K562 (cell line): ENCODE data around the gene PDIA4. TPM values are rescaled to one million over a fixed set of nuclear protein-coding genes. Genes with fewer than 3 reads are reported as not detected.

Experiments used
- ATAC-seq: fragments of 200-7000 bp; cut with Tn5 transposase; 3 replicates; pipeline ENCODE4 v1.9.1; 2020; ENCODE audit warnings: moderate library complexity
- BruUV-seq: library from RNA; stranded (reverse); fragments of 400-500 nt; replicated peaks from 2 replicates; lab custom pipeline; 2021; lab: Mats Ljungman, UMichigan
- CTCF ChIA-PET: fragments of 300-600 bp; formaldehyde crosslinking; extraction: SDS; loops from one replicate; lab custom pipeline; 2021; ENCODE audit warnings: low intra/inter-chr PET ratio; lab: Yijun Ruan, JAX
- POLR2A ChIA-PET: fragments of 300-600, 350-650 bp; sonication (Branson Sonifier 250); formaldehyde crosslinking; extraction: SDS; loops from one replicate; lab custom pipeline; 2021; ENCODE audit warnings: antibody characterized with exemption, inconsistent platforms; lab: Yijun Ruan, JAX
- DNase-seq, 4 experiments: peaks; one replicate each; pipeline versions ENCODE4 v3.0.0 to v3.0.0-alpha.2; 2011 to 2018; ENCODE audit warnings: low spot score in 3 of 4, mixed read lengths in 3 of 4; ENCODE audit errors: extremely low read depth in 1 of 4
- FAIRE-seq: peaks from 2 replicates; lab custom pipeline; 2011; peaks lifted over from hg19 to GRCh38; lab: Jason Lieb, UNC
- H2AFZ ChIP-seq: 2 replicates; pipeline ENCODE4 v1.6.0; 2011; ENCODE audit warnings: low read depth, low read length, control low read depth, inconsistent platforms
- H3K27ac ChIP-seq: fragments of 200-600 bp; 3 replicates; pipeline ENCODE4 v1.8.0; 2011; ENCODE audit warnings: low read depth, mild to moderate bottlenecking, control low read depth, inconsistent platforms, low read length, moderate library complexity, mixed read lengths; ENCODE audit errors: extremely low read depth
- H3K27me3 ChIP-seq, 2 experiments: fragments of 300-600 bp in 1 of 2; 2 replicates in 1 of 2; 3 replicates in 1 of 2; pipeline versions ENCODE4 v1.6.0 to v1.8.0; 2011; ENCODE audit warnings: inconsistent platforms in 2 of 2, low read length in 2 of 2, mild to moderate bottlenecking in 1 of 2, mixed read lengths in 1 of 2, moderate library complexity in 1 of 2; ENCODE audit not compliant: control insufficient read depth in 2 of 2, insufficient read depth in 2 of 2
- H3K36me3 ChIP-seq: fragments of 300-600 bp; 3 replicates; pipeline ENCODE4 v1.8.0; 2011; ENCODE audit warnings: mild to moderate bottlenecking, low read length, inconsistent platforms; ENCODE audit not compliant: control insufficient read depth, insufficient read depth
- H3K4me1 ChIP-seq, 2 experiments: fragments of 200-600 bp in 1 of 2; replicated peaks in 1 of 2; 2 replicates in 1 of 2; 3 replicates in 1 of 2; pipeline versions ENCODE4 v1.5.1 to v1.8.0; 2011; ENCODE audit warnings: inconsistent platforms in 2 of 2, low read length in 2 of 2, mild to moderate bottlenecking in 1 of 2, mixed read lengths in 1 of 2, moderate library complexity in 1 of 2; ENCODE audit not compliant: control insufficient read depth in 2 of 2, insufficient read depth in 2 of 2
- H3K4me2 ChIP-seq: 2 replicates; pipeline ENCODE4 v1.6.1; 2011; ENCODE audit warnings: low read length, control low read depth, inconsistent platforms, mixed read lengths; ENCODE audit not compliant: insufficient read depth
- H3K4me3 ChIP-seq: fragments of 200-600 bp; sonication (generic), shearing (Covaris generic); 2 replicates; pipeline ENCODE4 v1.5.1; 2016; ENCODE audit warnings: control low read depth, inconsistent platforms
- H3K79me2 ChIP-seq: fragments of 200-600 bp; 3 replicates; pipeline ENCODE4 v1.8.0; 2011; ENCODE audit warnings: low read length, inconsistent platforms; ENCODE audit not compliant: control insufficient read depth, insufficient read depth
- H3K9ac ChIP-seq, 2 experiments: 2 replicates each; pipeline versions ENCODE4 v1.6.0 to v1.6.1; 2011; ENCODE audit warnings: low read depth in 2 of 2, low read length in 2 of 2, control low read depth in 1 of 2, inconsistent platforms in 1 of 2, mild to moderate bottlenecking in 1 of 2, mixed read lengths in 1 of 2; ENCODE audit not compliant: insufficient read depth in 1 of 2
- H3K9me1 ChIP-seq: one replicate; pipeline ENCODE4 v1.6.0; 2011; ENCODE audit warnings: inconsistent platforms, mild to moderate bottlenecking, low read length, moderate library complexity; ENCODE audit not compliant: control insufficient read depth, insufficient read depth
- H3K9me3 ChIP-seq: replicated peaks from 2 replicates; pipeline ENCODE4 v1.5.1; 2011; ENCODE audit warnings: low read depth, low read length, inconsistent platforms; ENCODE audit not compliant: control insufficient read depth, insufficient read depth
- H4K20me1 ChIP-seq: replicated peaks from 2 replicates; pipeline ENCODE4 v1.6.1; 2011; ENCODE audit warnings: low read length, inconsistent platforms, mixed read lengths; ENCODE audit not compliant: control insufficient read depth, insufficient read depth
- NFXL1 ChIP-seq: fragments of 450-650 bp; formaldehyde crosslinking; IDR thresholded peaks from 2 replicates; pipeline ENCODE4 v1.4.0; 2021; ENCODE audit warnings: mild to moderate bottlenecking
- whole genome bisulfite sequencing: fragments of 100-300 bp; shearing (Covaris generic); methylation state at CpG from one replicate; pipeline ENCODE4 v1.1.6; 2016; ENCODE audit warnings: low coverage, mixed read lengths; ENCODE audit not compliant: insufficient coverage; ENCODE audit errors: missing lambda C conversion rate; 5-methylcytosine and 5-hydroxymethylcytosine counted together
- in situ Hi-C: fragments of 300-500 bp; cut with MboI; formaldehyde crosslinking; loops from 4 replicates; pipeline ENCODE4 v1.15.0; 2018; ENCODE audit warnings: inconsistent platforms, mixed read lengths
- intact Hi-C: fragments of 100-400 bp; cut with micrococcal nuclease; formaldehyde crosslinking; loops from 2 replicates; pipeline ENCODE4 v1.14.2; 2022
- polyA plus RNA-seq, 8 experiments: library from polyadenylated mRNA; depleted of rRNA in 4 of 8; stranded (reverse) in 5 of 8; unstranded in 3 of 8; fragments of >200 nt; fragmentation: Nextera tagmentation in 2 of 8; fragmentation: Illumina TruSeq in 1 of 8; extraction: Ambion mirVana in 2 of 8; extraction: Trizol in 1 of 8; gene quantifications; 2 replicates each; pipeline versions ENCODE4 v1.2.1 to v1.2.3, GENCODE V29; 2011 to 2014; ENCODE audit warnings: inconsistent platforms in 1 of 8, missing spikeins in 1 of 8
- total RNA-seq, 7 experiments: library from RNA; depleted of rRNA in 6 of 7; stranded (reverse); fragments of >200 nt in 6 of 7; fragmentation: Illumina TruSeq in 2 of 7; extraction: Trizol in 2 of 7; gene quantifications; 2 replicates each; pipeline versions ENCODE4 v1.2.1 to v1.2.3, GENCODE V29; 2011 to 2021; ENCODE audit warnings: low replicate concordance in 1 of 7
- TF ChIP-seq, protein P1 (sequence below), 3 experiments: IDR thresholded peaks in 2 of 3; conservative IDR thresholded peaks in 1 of 3; 2 replicates each; pipeline ENCODE4 v1.5.1; 2011 to 2012; ENCODE audit warnings: low read length in 3 of 3, mild to moderate bottlenecking in 3 of 3, control low read depth in 2 of 3, improper control_type of control experiment in 1 of 3, inconsistent platforms in 1 of 3, low read depth in 1 of 3, mixed read lengths in 1 of 3, moderate library complexity in 1 of 3; ENCODE audit not compliant: insufficient read depth in 2 of 3
- TF ChIP-seq, protein P2 (sequence below): sonication (generic); formaldehyde crosslinking; IDR thresholded peaks from 2 replicates; pipeline ENCODE4 v1.8.0; 2023; ENCODE audit warnings: missing genetic modification reagents, mild to moderate bottlenecking, borderline replicate concordance

The PDIA4 gene
- total and polyA plus RNA-seq, 9 of the 15 experiments (the other 6 are each of a cell fraction or from before 2014, with no cell fraction given) = 9.1 to 175 (median 146) TPM

- H3K27me3 ChIP-seq = peaks cover 2 to 4% of the 10 kb centered on the region in 2 experiments; a peak in 1 of 5 replicates
- FAIRE-seq (no peak), ATAC-seq (peak; percentile 26; the same call in 2 of the 3 replicates), DNase-seq (no peak)
- H2AFZ ChIP-seq = no peak overlapping the region
- intact Hi-C loops = no loop called here
- peaks cover 0 to 6% of the 10 kb centered on the region in 2 experiments; a peak in 1 of 5 replicates for H3K4me1 ChIP-seq
- H3K36me3 ChIP-seq = peaks cover 9% of the 10 kb centered on the region; the same call in 1 of the 3 replicates
- CTCF ChIA-PET = no interaction called here
- POLR2A ChIA-PET = interaction anchor here (0.7 kb wide), 1 partner anchor 12 kb away, joined by 3 read pairs; no protein-coding TSS in a partner anchor
- H3K9me1 ChIP-seq = no peaks in the 10 kb centered on the region
- in situ Hi-C loops = no loop called here
- H3K4me2 ChIP-seq = no peak overlapping the region
- H3K79me2 ChIP-seq = no peaks in the 10 kb centered on the region
- 21% methylated on average over 4 of the region's 4 CpGs for WGBS
- no TSS peak for BruUV-seq
- TF ChIP-seq, protein P1, sequence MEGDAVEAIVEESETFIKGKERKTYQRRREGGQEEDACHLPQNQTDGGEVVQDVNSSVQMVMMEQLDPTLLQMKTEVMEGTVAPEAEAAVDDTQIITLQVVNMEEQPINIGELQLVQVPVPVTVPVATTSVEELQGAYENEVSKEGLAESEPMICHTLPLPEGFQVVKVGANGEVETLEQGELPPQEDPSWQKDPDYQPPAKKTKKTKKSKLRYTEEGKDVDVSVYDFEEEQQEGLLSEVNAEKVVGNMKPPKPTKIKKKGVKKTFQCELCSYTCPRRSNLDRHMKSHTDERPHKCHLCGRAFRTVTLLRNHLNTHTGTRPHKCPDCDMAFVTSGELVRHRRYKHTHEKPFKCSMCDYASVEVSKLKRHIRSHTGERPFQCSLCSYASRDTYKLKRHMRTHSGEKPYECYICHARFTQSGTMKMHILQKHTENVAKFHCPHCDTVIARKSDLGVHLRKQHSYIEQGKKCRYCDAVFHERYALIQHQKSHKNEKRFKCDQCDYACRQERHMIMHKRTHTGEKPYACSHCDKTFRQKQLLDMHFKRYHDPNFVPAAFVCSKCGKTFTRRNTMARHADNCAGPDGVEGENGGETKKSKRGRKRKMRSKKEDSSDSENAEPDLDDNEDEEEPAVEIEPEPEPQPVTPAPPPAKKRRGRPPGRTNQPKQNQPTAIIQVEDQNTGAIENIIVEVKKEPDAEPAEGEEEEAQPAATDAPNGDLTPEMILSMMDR (IDR thresholded peaks at IDR 0.05 in 2 of 3, conservative IDR thresholded peaks at IDR 0.05 in 1 of 3; ENCODE audit: insufficient read depth in 2 of 3, low read depth in 1 of 3, low read length in 3 of 3) = 0 out of 6 replicates have a peak, but pooled peaks of 1 of the 3 experiments have one; percentile 4
- TF ChIP-seq, protein P2, sequence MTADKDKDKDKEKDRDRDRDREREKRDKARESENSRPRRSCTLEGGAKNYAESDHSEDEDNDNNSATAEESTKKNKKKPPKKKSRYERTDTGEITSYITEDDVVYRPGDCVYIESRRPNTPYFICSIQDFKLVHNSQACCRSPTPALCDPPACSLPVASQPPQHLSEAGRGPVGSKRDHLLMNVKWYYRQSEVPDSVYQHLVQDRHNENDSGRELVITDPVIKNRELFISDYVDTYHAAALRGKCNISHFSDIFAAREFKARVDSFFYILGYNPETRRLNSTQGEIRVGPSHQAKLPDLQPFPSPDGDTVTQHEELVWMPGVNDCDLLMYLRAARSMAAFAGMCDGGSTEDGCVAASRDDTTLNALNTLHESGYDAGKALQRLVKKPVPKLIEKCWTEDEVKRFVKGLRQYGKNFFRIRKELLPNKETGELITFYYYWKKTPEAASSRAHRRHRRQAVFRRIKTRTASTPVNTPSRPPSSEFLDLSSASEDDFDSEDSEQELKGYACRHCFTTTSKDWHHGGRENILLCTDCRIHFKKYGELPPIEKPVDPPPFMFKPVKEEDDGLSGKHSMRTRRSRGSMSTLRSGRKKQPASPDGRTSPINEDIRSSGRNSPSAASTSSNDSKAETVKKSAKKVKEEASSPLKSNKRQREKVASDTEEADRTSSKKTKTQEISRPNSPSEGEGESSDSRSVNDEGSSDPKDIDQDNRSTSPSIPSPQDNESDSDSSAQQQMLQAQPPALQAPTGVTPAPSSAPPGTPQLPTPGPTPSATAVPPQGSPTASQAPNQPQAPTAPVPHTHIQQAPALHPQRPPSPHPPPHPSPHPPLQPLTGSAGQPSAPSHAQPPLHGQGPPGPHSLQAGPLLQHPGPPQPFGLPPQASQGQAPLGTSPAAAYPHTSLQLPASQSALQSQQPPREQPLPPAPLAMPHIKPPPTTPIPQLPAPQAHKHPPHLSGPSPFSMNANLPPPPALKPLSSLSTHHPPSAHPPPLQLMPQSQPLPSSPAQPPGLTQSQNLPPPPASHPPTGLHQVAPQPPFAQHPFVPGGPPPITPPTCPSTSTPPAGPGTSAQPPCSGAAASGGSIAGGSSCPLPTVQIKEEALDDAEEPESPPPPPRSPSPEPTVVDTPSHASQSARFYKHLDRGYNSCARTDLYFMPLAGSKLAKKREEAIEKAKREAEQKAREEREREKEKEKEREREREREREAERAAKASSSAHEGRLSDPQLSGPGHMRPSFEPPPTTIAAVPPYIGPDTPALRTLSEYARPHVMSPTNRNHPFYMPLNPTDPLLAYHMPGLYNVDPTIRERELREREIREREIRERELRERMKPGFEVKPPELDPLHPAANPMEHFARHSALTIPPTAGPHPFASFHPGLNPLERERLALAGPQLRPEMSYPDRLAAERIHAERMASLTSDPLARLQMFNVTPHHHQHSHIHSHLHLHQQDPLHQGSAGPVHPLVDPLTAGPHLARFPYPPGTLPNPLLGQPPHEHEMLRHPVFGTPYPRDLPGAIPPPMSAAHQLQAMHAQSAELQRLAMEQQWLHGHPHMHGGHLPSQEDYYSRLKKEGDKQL (CRISPR knock-in tag) = no peak
- TF ChIP-seq NFXL1 (CRISPR knock-in tag) = no peak
- no peak overlapping the region for H3K27ac ChIP-seq
- no peak overlapping the region for H3K4me3 ChIP-seq
- no peak overlapping the region for H3K9ac ChIP-seq
- H3K9me3 ChIP-seq = no peaks in the 10 kb centered on the region
- peaks cover 4% of the 10 kb centered on the region; the same call in 1 of the 2 replicates for H4K20me1 ChIP-seq
Observed at GRCh38 chr7:148997497-148997896, 30.8 kb downstream of the PDIA4 start.
